MM.1S (cell line): ENCODE results near the gene DIP2B.

Experiments used
- DNase-seq: peaks from one replicate; pipeline ENCODE4 v3.0.0-alpha.2; 2015
- H2AFZ ChIP-seq: fragments of 300-600 bp; sonication (generic); 2 replicates; pipeline ENCODE4 v1.6.0; 2016; ENCODE audit warnings: antibody characterized with exemption, low read length
- H3F3A ChIP-seq: fragments of 300-600 bp; sonication (generic); 2 replicates; pipeline ENCODE4 v1.6.1; 2016; ENCODE audit warnings: mild to moderate bottlenecking, antibody characterized with exemption, low read length, moderate library complexity, mixed read lengths; ENCODE audit not compliant: insufficient read depth
- H3K27ac ChIP-seq: fragments of 300-600 bp; sonication (generic); 2 replicates; pipeline ENCODE4 v1.5.1; 2016; ENCODE audit warnings: mild to moderate bottlenecking, low read length
- H3K27me3 ChIP-seq: fragments of 300-600 bp; sonication (generic); replicated peaks from 2 replicates; pipeline ENCODE4 v1.6.0; 2016; ENCODE audit warnings: low read length; ENCODE audit not compliant: insufficient read depth
- H3K36me3 ChIP-seq: fragments of 300-600 bp; sonication (generic); replicated peaks from 2 replicates; pipeline ENCODE4 v1.6.1; 2016; ENCODE audit warnings: mild to moderate bottlenecking, low read length, mixed read lengths; ENCODE audit not compliant: insufficient read depth
- H3K4me1 ChIP-seq: fragments of 300-600 bp; sonication (generic); 2 replicates; pipeline ENCODE4 v1.6.1; 2016; ENCODE audit warnings: low read length, mixed read lengths
- H3K4me2 ChIP-seq: fragments of 300-600 bp; sonication (generic); 2 replicates; pipeline ENCODE4 v1.6.0; 2016; ENCODE audit warnings: low read depth, low read length
- H3K4me3 ChIP-seq: fragments of 300-600 bp; sonication (generic); 2 replicates; pipeline ENCODE4 v1.5.1; 2016; ENCODE audit warnings: low read length, mixed read lengths
- H3K79me2 ChIP-seq: fragments of 300-600 bp; sonication (generic); 2 replicates; pipeline ENCODE4 v1.6.1; 2016; ENCODE audit warnings: mixed run types, low read length, mixed read lengths
- H3K9ac ChIP-seq: fragments of 300-600 bp; sonication (generic); 2 replicates; pipeline ENCODE4 v1.6.1; 2016; ENCODE audit warnings: low read length, mixed read lengths
- H3K9me2 ChIP-seq: fragments of 300-600 bp; sonication (generic); replicated peaks from 2 replicates; pipeline ENCODE4 v1.6.1; 2016; ENCODE audit warnings: mild to moderate bottlenecking, low read length, mixed read lengths; ENCODE audit not compliant: insufficient read depth
- H3K9me3 ChIP-seq: fragments of 300-600 bp; sonication (generic); replicated peaks from 2 replicates; pipeline ENCODE4 v1.6.1; 2016; ENCODE audit warnings: mild to moderate bottlenecking, low read length, mixed read lengths; ENCODE audit not compliant: insufficient read depth
- H4K20me1 ChIP-seq: fragments of 300-600 bp; sonication (generic); 2 replicates; pipeline ENCODE4 v1.6.1; 2016; ENCODE audit warnings: mild to moderate bottlenecking, low read length, moderate library complexity, mixed read lengths; ENCODE audit not compliant: insufficient read depth
- EZH2 ChIP-seq: fragments of 300-600 bp; sonication (generic); optimal IDR thresholded peaks from 2 replicates; pipeline ENCODE3; 2017; ENCODE audit warnings: low read depth, mild to moderate bottlenecking, antibody characterized with exemption, low read length, mixed read lengths
- EZH2phosphoT487 ChIP-seq: fragments of 300-600 bp; sonication (generic); IDR thresholded peaks from 2 replicates; pipeline ENCODE4 v1.6.1; 2018; ENCODE audit warnings: antibody characterized with exemption, low read length
- TF ChIP-seq, protein P1 (sequence below): fragments of 300-600 bp; sonication (generic); IDR thresholded peaks from 2 replicates; pipeline ENCODE4 v1.5.1; 2016; ENCODE audit warnings: antibody characterized with exemption, low read length, mixed read lengths

The DIP2B gene

DNA sequence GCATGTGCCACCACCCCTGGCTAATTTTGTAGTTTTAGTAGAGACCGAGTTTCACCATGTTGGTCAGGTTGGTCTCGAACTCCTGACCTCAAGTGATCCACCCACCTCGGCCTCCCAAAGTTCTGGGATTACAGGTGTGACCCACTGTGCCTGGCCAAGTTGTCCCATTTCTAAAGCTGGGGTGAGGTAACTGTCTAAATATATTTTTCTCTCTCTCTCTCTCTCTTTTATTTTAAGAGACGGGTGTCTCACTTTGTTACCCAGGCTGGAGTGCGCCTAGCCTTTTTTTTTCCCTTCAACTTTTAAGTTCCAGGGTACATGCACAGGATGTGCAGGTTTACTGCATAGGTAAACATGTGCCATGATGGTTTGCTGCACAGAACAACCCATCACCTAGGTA lies 267.7 kb downstream of the DIP2B start:
- Histone ChIP-seq H3K4me1 (0 out of 2 replicates have a peak, but pooled peaks cover 11% of the 10 kb centered on the region), H4K20me1 (no peaks in the 10 kb centered on the region), H3K4me3 (no peak overlapping the region), H3K9me2 (no peaks in the 10 kb centered on the region), H3K27ac (no peak overlapping the region), H3K36me3 (no peaks in the 10 kb centered on the region; the same call in 1 of the 2 replicates), H3K9ac (no peak overlapping the region), H3K27me3 (no peaks in the 10 kb centered on the region), H3K9me3 (no peaks in the 10 kb centered on the region), H3K4me2 (no peak overlapping the region), H3F3A (0 out of 2 replicates have a peak, but pooled peaks cover 4% of the 10 kb centered on the region), H2AFZ (no peak overlapping the region), H3K79me2 (peaks cover 91% of the 10 kb centered on the region)
- DNase-seq = no peak
- TF ChIP-seq, protein P1, sequence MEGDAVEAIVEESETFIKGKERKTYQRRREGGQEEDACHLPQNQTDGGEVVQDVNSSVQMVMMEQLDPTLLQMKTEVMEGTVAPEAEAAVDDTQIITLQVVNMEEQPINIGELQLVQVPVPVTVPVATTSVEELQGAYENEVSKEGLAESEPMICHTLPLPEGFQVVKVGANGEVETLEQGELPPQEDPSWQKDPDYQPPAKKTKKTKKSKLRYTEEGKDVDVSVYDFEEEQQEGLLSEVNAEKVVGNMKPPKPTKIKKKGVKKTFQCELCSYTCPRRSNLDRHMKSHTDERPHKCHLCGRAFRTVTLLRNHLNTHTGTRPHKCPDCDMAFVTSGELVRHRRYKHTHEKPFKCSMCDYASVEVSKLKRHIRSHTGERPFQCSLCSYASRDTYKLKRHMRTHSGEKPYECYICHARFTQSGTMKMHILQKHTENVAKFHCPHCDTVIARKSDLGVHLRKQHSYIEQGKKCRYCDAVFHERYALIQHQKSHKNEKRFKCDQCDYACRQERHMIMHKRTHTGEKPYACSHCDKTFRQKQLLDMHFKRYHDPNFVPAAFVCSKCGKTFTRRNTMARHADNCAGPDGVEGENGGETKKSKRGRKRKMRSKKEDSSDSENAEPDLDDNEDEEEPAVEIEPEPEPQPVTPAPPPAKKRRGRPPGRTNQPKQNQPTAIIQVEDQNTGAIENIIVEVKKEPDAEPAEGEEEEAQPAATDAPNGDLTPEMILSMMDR = no peak
- TF ChIP-seq EZH2phosphoT487 = no peak
- no peak for TF ChIP-seq EZH2

DNA sequence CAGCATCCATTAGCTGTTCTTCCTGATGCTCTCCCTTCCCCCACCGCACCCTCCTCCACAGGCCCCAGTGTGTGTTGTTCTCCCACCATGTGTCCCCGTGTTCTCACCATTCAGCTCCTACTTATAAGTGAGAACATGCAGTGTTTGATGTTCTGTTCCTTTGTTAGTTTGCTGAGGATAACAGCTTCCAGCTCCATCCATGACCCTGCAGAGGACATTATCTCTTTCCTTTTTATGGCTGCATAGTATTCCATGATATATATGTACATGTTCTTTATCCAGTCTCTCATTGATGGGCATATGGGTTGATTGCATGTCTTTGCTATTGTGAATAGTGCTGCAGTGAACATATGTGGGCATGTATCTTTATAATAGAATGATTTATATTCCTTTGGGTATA lies 268.1 kb downstream of the DIP2B start:
- Histone ChIP-seq H4K20me1 (no peaks in the 10 kb centered on the region), H3F3A (0 out of 2 replicates have a peak, but pooled peaks cover 4% of the 10 kb centered on the region), H3K4me3 (no peak overlapping the region), H3K36me3 (no peaks in the 10 kb centered on the region; the same call in 1 of the 2 replicates), H3K27ac (no peak overlapping the region), H3K79me2 (peaks cover 91% of the 10 kb centered on the region), H3K9me2 (no peaks in the 10 kb centered on the region), H3K9ac (no peak overlapping the region), H3K4me1 (0 out of 2 replicates have a peak, but pooled peaks cover 11% of the 10 kb centered on the region), H3K27me3 (no peaks in the 10 kb centered on the region), H3K4me2 (no peak overlapping the region), H2AFZ (no peak overlapping the region), H3K9me3 (no peaks in the 10 kb centered on the region)
- no peak for DNase-seq
- TF ChIP-seq EZH2 (no peak), EZH2phosphoT487 (no peak)
- TF ChIP-seq, protein P1 = no peak

DNA sequence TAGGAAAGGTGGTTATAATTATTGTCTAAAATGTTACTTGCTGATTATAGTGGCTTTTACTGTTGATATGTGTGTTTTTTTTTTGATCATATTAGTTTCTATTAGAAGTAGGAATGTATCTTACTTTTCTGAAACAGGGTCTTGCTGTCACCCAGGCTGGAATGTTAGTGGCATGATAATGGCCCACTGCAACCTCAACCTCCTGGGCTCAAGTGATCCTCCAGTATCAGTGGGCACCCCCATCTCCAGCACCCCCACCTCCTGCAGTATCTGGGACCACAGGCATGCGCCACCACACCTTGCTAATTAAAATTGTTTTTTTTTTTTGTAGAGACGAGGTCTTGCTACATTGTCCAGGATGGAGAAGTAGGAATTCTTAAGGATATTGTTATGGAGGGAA lies 270.5 kb downstream of the DIP2B start:
- TF ChIP-seq EZH2phosphoT487 (no peak), EZH2 (no peak)
- TF ChIP-seq, protein P1 = no peak
- Histone ChIP-seq H3K79me2 (peaks cover 83% of the 10 kb centered on the region), H3K27ac (no peak overlapping the region), H2AFZ (no peak overlapping the region), H3K4me3 (no peak overlapping the region), H3K4me2 (no peak overlapping the region), H3K9me2 (no peaks in the 10 kb centered on the region), H3K4me1 (no peaks in the 10 kb centered on the region), H4K20me1 (no peaks in the 10 kb centered on the region), H3F3A (no peaks in the 10 kb centered on the region), H3K9ac (no peak overlapping the region), H3K9me3 (no peaks in the 10 kb centered on the region), H3K27me3 (no peaks in the 10 kb centered on the region), H3K36me3 (no peaks in the 10 kb centered on the region; the same call in 1 of the 2 replicates)
- no peak for DNase-seq
